Esophagus (tissue), 2 donors: ENCODE data around the gene MIPEP. TPM values are rescaled to one million over a fixed set of nuclear protein-coding genes. Genes with fewer than 3 reads are reported as not detected.
A peak's percentile ranks its signal among the peaks of the same experiment; 100 is the strongest.

Experiments
- H3K27ac ChIP-seq, 2 donors: one replicate each; pipeline ENCODE4 v1.5.1; 2013; ENCODE audit warnings: low read depth in 2 of 2, mild to moderate bottlenecking in 2 of 2, inconsistent platforms in 1 of 2, low read length in 1 of 2, moderate library complexity in 1 of 2
- H3K27me3 ChIP-seq, 2 donors: one replicate each; pipeline ENCODE4 v1.6.1; 2013; ENCODE audit warnings: low read length in 2 of 2, control low read depth in 1 of 2, mild to moderate bottlenecking in 1 of 2; ENCODE audit not compliant: insufficient read depth in 2 of 2, control insufficient read depth in 1 of 2
- H3K36me3 ChIP-seq, 2 donors: one replicate each; pipeline ENCODE4 v1.6.1; 2013; ENCODE audit warnings: low read length in 1 of 2; ENCODE audit not compliant: control insufficient read depth in 2 of 2, insufficient read depth in 2 of 2
- H3K4me1 ChIP-seq, 2 donors: one replicate each; pipeline ENCODE4 v1.6.1; 2013; ENCODE audit warnings: low read length in 1 of 2; ENCODE audit not compliant: control insufficient read depth in 2 of 2, insufficient read depth in 2 of 2
- H3K4me3 ChIP-seq, 2 donors: one replicate each; pipeline ENCODE4 v1.5.1; 2013; ENCODE audit warnings: low read length in 2 of 2, mild to moderate bottlenecking in 2 of 2, low read depth in 1 of 2, moderate library complexity in 1 of 2
- H3K9me3 ChIP-seq, 2 donors: one replicate each; pipeline ENCODE4 v1.6.1; 2013; ENCODE audit warnings: mild to moderate bottlenecking in 2 of 2, low read depth in 1 of 2, low read length in 1 of 2, moderate library complexity in 1 of 2; ENCODE audit not compliant: control insufficient read depth in 2 of 2, insufficient read depth in 1 of 2
- WGBS, 2 donors: extraction: QIAGEN DNeasy Blood & Tissue Kit; methylation state at CpG; one replicate each; pipeline ENCODE4 v1.1.7; 2013; 5-methylcytosine and 5-hydroxymethylcytosine counted together
- polyA plus RNA-seq, 2 donors: library from polyadenylated mRNA; stranded (reverse); fragments of 200-250 nt; gene quantifications; one replicate each; pipeline ENCODE4 v1.2.3, GENCODE V29; 2013
- donor health status: healthy with polysubstance abuse.
- donor health status: Bipolar disorder and iron deficiency.

The MIPEP gene
- polyA plus RNA-seq, 2 donors, result 16.3 to 16.7 TPM

DNA sequence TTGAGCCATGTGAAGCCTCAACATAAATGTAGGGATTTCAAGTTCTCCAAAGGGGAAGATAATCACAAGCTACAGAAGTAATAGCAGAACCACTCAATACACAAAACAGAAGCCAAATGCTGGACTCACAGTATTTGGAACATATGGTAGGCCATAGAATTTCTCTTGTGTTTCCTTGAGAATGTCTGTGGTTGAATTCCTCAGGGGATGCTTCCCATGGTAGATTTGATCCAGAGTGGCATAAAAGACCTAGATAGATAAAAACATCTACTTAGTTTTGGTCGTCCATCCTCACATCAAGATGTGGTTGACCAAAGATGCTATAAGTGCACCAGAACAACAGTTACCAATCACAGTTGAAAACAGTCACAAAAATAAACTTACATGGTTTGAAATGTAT, 83.4 kb downstream of the MIPEP start:
- Histone ChIP-seq H3K27me3 (no peaks in the 10 kb centered on the region), H3K4me3 (no peak overlapping the region), H3K36me3 (peaks cover 0 to 3% of the 10 kb centered on the region in 2 donors), H3K27ac (no peak overlapping the region), H3K4me1 (no peaks in the 10 kb centered on the region), H3K9me3 (no peaks in the 10 kb centered on the region)
- WGBS, 2 donors, result 94 to 97% methylated on average over 1 of the region's 1 CpG

DNA sequence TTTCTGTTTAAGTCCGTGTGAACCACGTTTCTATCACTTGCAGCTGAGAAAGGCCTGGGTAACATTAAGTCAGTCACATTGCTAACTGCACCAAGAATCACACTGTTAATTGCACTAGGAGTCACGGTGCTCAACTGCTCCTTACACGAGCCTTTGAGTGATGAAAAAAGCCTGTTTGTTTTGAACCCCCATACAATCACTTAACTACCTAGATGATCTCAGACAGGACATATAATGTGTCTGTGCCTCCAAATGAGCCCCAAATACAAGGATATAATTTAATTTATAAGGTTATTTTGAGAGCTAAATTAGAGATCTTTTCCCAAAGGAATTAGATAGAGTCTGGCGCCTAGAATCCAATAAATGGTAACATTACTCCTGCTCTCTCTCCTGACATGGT, 84.1 kb downstream of the MIPEP start:
- 95% methylated on average over 5 of the region's 5 CpGs for WGBS, 2 donors
- Histone ChIP-seq H3K4me1 (no peaks in the 10 kb centered on the region), H3K27me3 (no peaks in the 10 kb centered on the region), H3K9me3 (no peaks in the 10 kb centered on the region), H3K36me3 (peaks cover 0 to 3% of the 10 kb centered on the region in 2 donors), H3K27ac (no peak overlapping the region), H3K4me3 (no peak overlapping the region)

GRCh38 chr13:23804166-23804565, 85.0 kb downstream of the MIPEP start:
- 70 to 79% methylated on average over 1 of the region's 1 CpG for WGBS, 2 donors
- no peaks in the 10 kb centered on the region for H3K4me1 ChIP-seq
- no peak overlapping the region for H3K27ac ChIP-seq
- H3K9me3 ChIP-seq, result no peaks in the 10 kb centered on the region
- H3K4me3 ChIP-seq, result no peak overlapping the region
- H3K27me3 ChIP-seq, result no peaks in the 10 kb centered on the region
- H3K36me3 ChIP-seq, result peaks cover 0 to 3% of the 10 kb centered on the region in 2 donors

DNA sequence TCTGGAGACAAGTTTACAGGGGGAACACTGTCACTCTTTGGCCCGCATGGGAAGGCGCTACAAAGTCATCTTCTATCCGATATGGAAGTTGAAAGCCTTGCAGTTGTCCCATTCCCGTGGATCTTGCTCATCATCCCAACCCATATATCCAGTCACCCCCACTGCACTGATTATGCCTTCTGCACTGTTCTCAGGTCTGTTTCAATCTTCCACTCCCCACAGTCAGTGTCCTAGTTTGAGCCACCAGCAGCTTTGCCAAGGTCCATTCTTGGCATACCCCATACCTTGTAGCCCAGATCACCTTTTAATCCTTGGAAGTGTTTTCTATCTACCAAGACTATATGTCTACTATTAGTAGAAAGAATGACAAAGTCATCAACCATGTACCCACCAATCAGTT, 88.1 kb downstream of the MIPEP start:
- WGBS, 2 donors, result 84 to 95% methylated on average over 4 of the region's 4 CpGs
- no peaks in the 10 kb centered on the region for H3K4me1 ChIP-seq
- H3K27me3 ChIP-seq, result no peaks in the 10 kb centered on the region
- no peak overlapping the region for H3K27ac ChIP-seq
- no peak overlapping the region for H3K4me3 ChIP-seq
- H3K9me3 ChIP-seq, result no peaks in the 10 kb centered on the region
- peaks cover 1 to 3% of the 10 kb centered on the region in 2 donors for H3K36me3 ChIP-seq

GRCh38 chr13:23799945-23800344, 89.3 kb downstream of the MIPEP start:
- no peaks in the 10 kb centered on the region for H3K27me3 ChIP-seq
- 63 to 64% methylated on average over 1 of the region's 1 CpG for WGBS, 2 donors
- H3K36me3 ChIP-seq, result peaks cover under 1 to 2% of the 10 kb centered on the region in 2 donors
- H3K4me3 ChIP-seq, result no peak overlapping the region
- no peak overlapping the region for H3K27ac ChIP-seq
- H3K9me3 ChIP-seq, result no peaks in the 10 kb centered on the region
- H3K4me1 ChIP-seq, result no peaks in the 10 kb centered on the region

- no peak overlapping the region for H3K4me3 ChIP-seq
- H3K4me1 ChIP-seq, result no peaks in the 10 kb centered on the region
- WGBS, 2 donors, result 92 to 99% methylated on average over 5 of the region's 5 CpGs
- H3K36me3 ChIP-seq, result peaks cover 0 to 2% of the 10 kb centered on the region in 2 donors
- no peaks in the 10 kb centered on the region for H3K9me3 ChIP-seq
- H3K27ac ChIP-seq, result peak overlapping the region in 1 of 2 donors; percentile 2
- H3K27me3 ChIP-seq, result no peaks in the 10 kb centered on the region
Measured at GRCh38 chr13:23797276-23797903, 91.8 kb downstream of the MIPEP start.

DNA sequence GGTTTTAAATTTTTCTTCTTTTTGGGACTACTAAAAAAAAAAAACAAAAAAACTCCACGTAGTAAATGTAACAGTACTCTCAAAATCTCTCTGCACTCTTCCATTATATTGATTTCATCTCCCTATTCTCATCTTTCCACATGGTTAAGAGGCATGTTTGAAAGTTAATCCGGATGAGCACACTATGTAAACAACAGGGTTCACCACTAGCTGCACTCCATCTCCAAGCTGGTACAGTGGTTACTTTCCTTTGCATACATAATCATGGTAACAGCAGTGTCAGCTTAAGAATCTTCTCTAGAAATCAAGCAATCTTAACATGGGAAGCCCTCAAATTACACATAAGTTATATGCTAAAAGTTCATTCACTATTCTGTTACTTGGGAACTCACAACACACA, 92.6 kb downstream of the MIPEP start:
- Histone ChIP-seq H3K27me3 (no peaks in the 10 kb centered on the region), H3K4me3 (no peak overlapping the region), H3K4me1 (no peaks in the 10 kb centered on the region), H3K9me3 (no peaks in the 10 kb centered on the region), H3K27ac (no peak overlapping the region), H3K36me3 (peaks cover 0 to 2% of the 10 kb centered on the region in 2 donors)
- 39 to 64% methylated on average over 2 of the region's 2 CpGs for WGBS, 2 donors

DNA sequence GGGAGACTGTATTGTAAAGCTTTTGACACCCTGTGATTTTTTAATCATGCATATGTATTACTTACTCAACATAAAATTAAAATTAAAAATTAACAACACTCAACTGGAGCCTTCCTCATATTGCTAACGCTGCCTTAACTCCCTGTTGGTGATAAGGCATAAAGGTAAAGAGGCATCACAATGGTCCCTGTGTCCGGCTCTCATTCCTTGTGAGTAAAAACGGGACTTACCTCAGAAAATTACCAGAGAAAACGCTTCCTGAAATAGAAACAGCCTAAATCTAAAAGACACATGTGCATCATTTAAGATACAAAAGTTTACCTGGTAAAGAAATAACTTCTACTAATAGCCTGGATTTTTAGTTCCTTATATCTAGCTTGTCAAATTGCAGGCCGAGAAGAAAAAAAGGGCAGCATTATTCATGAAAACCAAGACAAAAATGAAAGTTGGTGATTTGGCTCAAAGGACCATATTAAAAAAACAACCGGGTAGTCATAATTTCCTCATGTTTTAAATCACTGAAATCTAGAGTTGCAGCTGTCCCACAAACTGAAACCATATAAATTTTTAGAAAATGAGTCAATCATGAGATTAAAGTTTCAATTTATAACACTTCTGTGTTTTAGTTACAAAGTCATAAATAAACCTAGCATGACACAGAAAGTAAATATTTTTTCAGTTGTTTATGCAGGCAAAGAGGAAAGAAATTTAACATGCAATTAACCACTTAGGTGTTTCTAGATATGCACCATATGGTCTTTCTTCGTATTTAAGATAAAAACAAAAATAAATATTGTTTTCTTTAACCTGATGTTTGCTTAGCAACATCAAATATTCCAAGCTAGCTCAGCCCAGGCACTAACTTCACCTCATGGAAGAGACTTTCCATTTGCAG, 94.7 kb downstream of the MIPEP start:
- no peaks in the 10 kb centered on the region for H3K9me3 ChIP-seq
- no peak overlapping the region for H3K4me3 ChIP-seq
- 47 to 58% methylated on average over 7 of the region's 7 CpGs for WGBS, 2 donors
- H3K27ac ChIP-seq, result no peak overlapping the region
- no peaks in the 10 kb centered on the region for H3K27me3 ChIP-seq
- H3K36me3 ChIP-seq, result peaks cover 0 to 2% of the 10 kb centered on the region in 2 donors
- H3K4me1 ChIP-seq, result no peaks in the 10 kb centered on the region

- H3K36me3 ChIP-seq, result peaks cover 0 to 2% of the 10 kb centered on the region in 2 donors
- no peak overlapping the region for H3K27ac ChIP-seq
- no peak overlapping the region for H3K4me3 ChIP-seq
- no peaks in the 10 kb centered on the region for H3K4me1 ChIP-seq
- no peaks in the 10 kb centered on the region for H3K9me3 ChIP-seq
- WGBS, 2 donors, result 81 to 92% methylated on average over 3 of the region's 3 CpGs
- no peaks in the 10 kb centered on the region for H3K27me3 ChIP-seq
Measured at GRCh38 chr13:23793711-23794110, 95.5 kb downstream of the MIPEP start.
